Measurements from ENCODE around the gene CAMTA1.
A peak's percentile ranks its signal among the peaks of the same experiment; 100 is the strongest.

The CAMTA1 gene

GRCh38 chr1:6959491-6959890 is 174.2 kb downstream of the CAMTA1 start:
- no peak for DNase-seq (ENCODE audit: low spot score)
- TF ChIP-seq CTCF (IDR thresholded peaks at IDR 0.05; ENCODE audit: borderline replicate concordance, control extremely low read depth, extremely low read depth, insufficient read depth, missing control alignments): no peak
- in situ Hi-C loops (cut with MboI; ENCODE audit: low sequenced_read_pairs, unreplicated experiment): no loop called here

GRCh38 chr1:6960291-6960811 is 175.1 kb downstream of the CAMTA1 start:
- no peak for TF ChIP-seq CTCF (IDR thresholded peaks at IDR 0.05; ENCODE audit: borderline replicate concordance, control extremely low read depth, extremely low read depth, insufficient read depth, missing control alignments)
- DNase-seq (ENCODE audit: low spot score): no peak
- in situ Hi-C loops (cut with MboI; ENCODE audit: low sequenced_read_pairs, unreplicated experiment): no loop called here

- in situ Hi-C loops (cut with MboI; ENCODE audit: low sequenced_read_pairs, unreplicated experiment): no loop called here
- no peak for TF ChIP-seq CTCF (IDR thresholded peaks at IDR 0.05; ENCODE audit: borderline replicate concordance, control extremely low read depth, extremely low read depth, insufficient read depth, missing control alignments)
- no peak for DNase-seq (ENCODE audit: low spot score)
These were observed 175.6 kb downstream of the CAMTA1 start for GRCh38 chr1:6960860-6961259.

- DNase-seq (ENCODE audit: low spot score): no peak
- in situ Hi-C loops (cut with MboI; ENCODE audit: low sequenced_read_pairs, unreplicated experiment): no loop called here
- no peak for TF ChIP-seq CTCF (IDR thresholded peaks at IDR 0.05; ENCODE audit: borderline replicate concordance, control extremely low read depth, extremely low read depth, insufficient read depth, missing control alignments)
These were observed 176.0 kb downstream of the CAMTA1 start for GRCh38 chr1:6961289-6961688.

GRCh38 chr1:6961905-6962477 is 176.7 kb downstream of the CAMTA1 start:
- TF ChIP-seq CTCF (IDR thresholded peaks at IDR 0.05; ENCODE audit: borderline replicate concordance, control extremely low read depth, extremely low read depth, insufficient read depth, missing control alignments): no peak
- no peak for DNase-seq (ENCODE audit: low spot score)
- in situ Hi-C loops (cut with MboI; ENCODE audit: low sequenced_read_pairs, unreplicated experiment): no loop called here

GRCh38 chr1:6962478-6962995 is 177.3 kb downstream of the CAMTA1 start:
- TF ChIP-seq CTCF (IDR thresholded peaks at IDR 0.05; ENCODE audit: borderline replicate concordance, control extremely low read depth, extremely low read depth, insufficient read depth, missing control alignments): no peak
- peak; percentile 74 for DNase-seq (ENCODE audit: low spot score)
- in situ Hi-C loops (cut with MboI; ENCODE audit: low sequenced_read_pairs, unreplicated experiment): no loop called here
